OCI-LY7 (cell line): ENCODE measurements around the gene CD300H. TPM values are rescaled to one million over a fixed set of nuclear protein-coding genes. Genes with fewer than 3 reads are reported as not detected.

ENCODE experiments used
- BruUV-seq: library from RNA; stranded (reverse); fragments of 400-500 nt; replicated peaks from 2 replicates; lab custom pipeline; 2021; lab: Mats Ljungman, UMichigan
- CTCF ChIA-PET: fragments of 300-600 bp; sonication (Branson Sonifier 250); formaldehyde crosslinking; loops from one replicate; lab custom pipeline; 2022; ENCODE audit warnings: antibody characterized with exemption; ENCODE audit not compliant: unreplicated experiment; lab: Charles Lee
- POLR2A ChIA-PET: fragments of 300-600 bp; sonication (Branson Sonifier 250); formaldehyde crosslinking; loops from one replicate; lab custom pipeline; 2022; ENCODE audit warnings: antibody characterized with exemption; lab: Charles Lee
- DNase-seq: peaks from one replicate; pipeline ENCODE4 v3.0.0-alpha.2; 2015; ENCODE audit warnings: low spot score
- H2AFZ ChIP-seq: fragments of 200-600 bp; sonication (generic), shearing (Covaris generic); 2 replicates; pipeline ENCODE4 v1.6.1; 2014; ENCODE audit warnings: mild to moderate bottlenecking, antibody characterized with exemption, low read length, moderate library complexity
- H3K27ac ChIP-seq: fragments of 200-600 bp; sonication (generic); 2 replicates; pipeline ENCODE4 v1.5.1; 2014; ENCODE audit warnings: mixed run types, low read depth, mild to moderate bottlenecking, moderate library complexity, low read length, inconsistent platforms; ENCODE audit not compliant: poor library complexity, severe bottlenecking
- H3K36me3 ChIP-seq: fragments of 200-600 bp; sonication (generic); 2 replicates; pipeline ENCODE4 v1.6.1; 2014; ENCODE audit warnings: mild to moderate bottlenecking, antibody characterized with exemption, low read length, moderate library complexity, mixed read lengths; ENCODE audit not compliant: insufficient read depth
- H3K4me1 ChIP-seq: fragments of 200-600 bp; sonication (generic); 2 replicates; pipeline ENCODE4 v1.5.1; 2014; ENCODE audit warnings: mild to moderate bottlenecking, low read length; ENCODE audit not compliant: insufficient read depth, poor library complexity, severe bottlenecking
- H3K4me2 ChIP-seq: fragments of 200-600 bp; sonication (generic); 2 replicates; pipeline ENCODE4 v1.6.1; 2014; ENCODE audit warnings: mild to moderate bottlenecking, low read length
- H3K4me3 ChIP-seq: fragments of 200-600 bp; sonication (generic); 2 replicates; pipeline ENCODE4 v1.5.1; 2014; ENCODE audit warnings: mild to moderate bottlenecking, low read depth, low read length; ENCODE audit not compliant: poor library complexity, severe bottlenecking
- H3K79me2 ChIP-seq: fragments of 200-600 bp; sonication (generic); 2 replicates; pipeline ENCODE4 v1.6.1; 2016; ENCODE audit warnings: low read depth, mild to moderate bottlenecking, low read length, moderate library complexity, mixed read lengths; ENCODE audit not compliant: insufficient read depth
- H3K9me2 ChIP-seq: fragments of 200-600 bp; sonication (generic); 2 replicates; pipeline ENCODE4 v1.6.1; 2016; ENCODE audit warnings: mild to moderate bottlenecking, low read length, mixed read lengths; ENCODE audit not compliant: insufficient read depth
- H3K9me3 ChIP-seq: fragments of 200-600 bp; sonication (generic); 2 replicates; pipeline ENCODE4 v1.6.1; 2014; ENCODE audit warnings: mild to moderate bottlenecking, mixed run types, low read length, mixed read lengths
- H4K20me1 ChIP-seq: fragments of 200-600 bp; sonication (generic); 2 replicates; pipeline ENCODE4 v1.6.1; 2014; ENCODE audit warnings: mild to moderate bottlenecking, antibody characterized with exemption, low read length, moderate library complexity, mixed read lengths; ENCODE audit not compliant: insufficient read depth
- CTCF ChIP-seq: fragments of 200-600 bp; sonication (generic); conservative IDR thresholded peaks from 2 replicates; pipeline ENCODE4 v1.5.1; 2014; ENCODE audit warnings: mild to moderate bottlenecking, antibody characterized with exemption, low read length, moderate library complexity, mixed read lengths
- EZH2phosphoT487 ChIP-seq: fragments of 200-600 bp; sonication (generic); IDR thresholded peaks from 2 replicates; pipeline ENCODE4 v1.6.1; 2018; ENCODE audit warnings: low read depth, borderline replicate concordance, mild to moderate bottlenecking, mixed run types, antibody characterized with exemption, low read length, moderate library complexity, mixed read lengths
- intact Hi-C: fragments of 100-400 bp; cut with micrococcal nuclease; formaldehyde crosslinking; loops from one replicate; pipeline ENCODE4 v1.10.0; 2022; ENCODE audit not compliant: unreplicated experiment
- total RNA-seq, 2 experiments: library from RNA; depleted of rRNA in 1 of 2; stranded (reverse); fragments of >200 nt in 1 of 2; shearing (Covaris generic) in 1 of 2; gene quantifications; 2 replicates each; pipeline ENCODE4 v1.2.3, GENCODE V29; 2014 to 2022

Gene CD300H
- total RNA-seq, 2 experiments from 2014 or later: not detected

DNA sequence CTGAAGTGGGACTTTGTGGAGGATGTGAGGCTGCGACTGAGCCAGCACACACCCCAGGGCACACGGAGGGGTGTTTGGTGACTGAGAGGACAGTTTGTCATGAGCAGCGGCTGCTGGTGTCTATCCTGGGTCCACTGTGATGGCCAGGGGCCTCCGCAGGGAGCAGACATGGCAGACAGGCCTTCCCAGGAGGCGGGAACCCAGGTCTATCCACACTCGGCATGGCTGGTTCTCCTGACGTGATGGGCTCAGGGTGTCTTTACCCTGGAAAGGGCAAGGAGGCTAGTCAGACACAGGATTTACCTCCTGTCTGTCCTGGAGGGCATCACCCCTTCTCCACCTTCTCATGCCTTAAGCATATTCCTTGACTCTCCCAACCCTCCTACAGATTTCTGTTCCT is 20.7 kb downstream of the CD300H start:
- Histone ChIP-seq H3K9me2 (no peaks in the 10 kb centered on the region), H3K27ac (no peak overlapping the region), H4K20me1 (no peaks in the 10 kb centered on the region), H3K4me2 (no peak overlapping the region), H3K4me3 (no peak overlapping the region), H3K4me1 (no peaks in the 10 kb centered on the region), H2AFZ (no peak overlapping the region), H3K79me2 (no peaks in the 10 kb centered on the region), H3K9me3 (no peaks in the 10 kb centered on the region), H3K36me3 (no peaks in the 10 kb centered on the region)
- no TSS peak for BruUV-seq
- POLR2A ChIA-PET: no interaction called here
- no peak for TF ChIP-seq CTCF
- TF ChIP-seq EZH2phosphoT487: no peak
- DNase-seq: no peak
- intact Hi-C loops: no loop called here
- CTCF ChIA-PET: interaction anchor here (0.5 kb wide), 1 partner anchor 92 kb away, joined by 3 read pairs; no protein-coding TSS in a partner anchor

- H3K27ac ChIP-seq: no peak within 1 kb of the TSS
- H3K4me1 ChIP-seq: no peaks in the 10 kb centered on the region
- ChIA-PET CTCF (no interaction called here), POLR2A (no interaction called here)
- TF ChIP-seq EZH2phosphoT487: no peak
- TF ChIP-seq CTCF: no peak
- no peak for DNase-seq
- H3K4me2 ChIP-seq: no peak within 1 kb of the TSS
- H2AFZ ChIP-seq: no peak within 1 kb of the TSS
- BruUV-seq: no TSS peak
- no peaks in the 10 kb centered on the region for H3K9me3 ChIP-seq
- H3K9me2 ChIP-seq: no peaks in the 10 kb centered on the region
- no peaks in the 10 kb centered on the region for H3K79me2 ChIP-seq
- no peaks in the 10 kb centered on the region for H3K36me3 ChIP-seq
- no peak within 1 kb of the TSS for H3K4me3 ChIP-seq
- H4K20me1 ChIP-seq: no peaks in the 10 kb centered on the region
- intact Hi-C loops: no loop called here
Measured at GRCh38 chr17:74545843-74546230, 21.5 kb downstream of the CD300H start, which contains the start of gene CD300C. Gene CD300C (minus strand): TSS chr17:74546115. CDS start chr17:74545782, 333 bp downstream.

- POLR2A ChIA-PET: interaction anchor here (0.5 kb wide), 1 partner anchor 1818 kb away, joined by 3 read pairs; no protein-coding TSS in a partner anchor
- TF ChIP-seq EZH2phosphoT487: no peak
- no peak for TF ChIP-seq CTCF
- H3K4me3 ChIP-seq: no peak overlapping the region
Measured at GRCh38 chr17:74544991-74545842, 22.1 kb downstream of the CD300H start.

More at GRCh38 chr17:74544991-74545842, 22.1 kb downstream of the CD300H start:
- CTCF ChIA-PET: no interaction called here
- no peaks in the 10 kb centered on the region for H3K9me3 ChIP-seq
- no peak overlapping the region for H2AFZ ChIP-seq
- no peaks in the 10 kb centered on the region for H3K4me1 ChIP-seq
- no peaks in the 10 kb centered on the region for H3K79me2 ChIP-seq
- H3K27ac ChIP-seq: no peak overlapping the region
- no peaks in the 10 kb centered on the region for H4K20me1 ChIP-seq
- H3K9me2 ChIP-seq: no peaks in the 10 kb centered on the region
- DNase-seq: no peak
- intact Hi-C loops: no loop called here
- no peaks in the 10 kb centered on the region for H3K36me3 ChIP-seq
- no TSS peak for BruUV-seq
- no peak overlapping the region for H3K4me2 ChIP-seq
